Astrocyte of the cerebellum (primary cell): ENCODE data around the gene ARHGAP22.
A peak's percentile ranks its signal among the peaks of the same experiment; 100 is the strongest.

ENCODE experiments used
- DNase-seq: peaks from one replicate; pipeline ENCODE4 v3.0.0-alpha.2; 2011; ENCODE audit warnings: low read depth
- H3K4me3 ChIP-seq: 2 replicates; pipeline ENCODE4 v1.5.1; 2011; ENCODE audit warnings: mild to moderate bottlenecking, low read depth, low read length, moderate library complexity
- CTCF ChIP-seq: IDR thresholded peaks from 2 replicates; pipeline ENCODE4 v1.5.1; 2012; ENCODE audit warnings: low read length, low read depth, moderate library complexity, mild to moderate bottlenecking; ENCODE audit errors: missing control alignments
- in situ Hi-C: cut with HindIII; loops from 2 replicates; pipeline ENCODE4 v1.10.0; 2017; ENCODE audit warnings: low sequenced_read_pairs

Gene ARHGAP22

GRCh38 chr10:48400129-48400849 lies 204.6 kb downstream of the ARHGAP22 start:
- H3K4me3 ChIP-seq = no peak overlapping the region
- in situ Hi-C loops = no loop called here
- peak; percentile 7 for TF ChIP-seq CTCF
- no peak for DNase-seq

GRCh38 chr10:48399551-48399950 lies 205.3 kb downstream of the ARHGAP22 start:
- H3K4me3 ChIP-seq = no peak overlapping the region
- TF ChIP-seq CTCF = no peak
- in situ Hi-C loops = no loop called here
- DNase-seq = no peak

- TF ChIP-seq CTCF = no peak
- in situ Hi-C loops = no loop called here
- no peak for DNase-seq
Measured at GRCh38 chr10:48399056-48399541, 205.8 kb downstream of the ARHGAP22 start.

GRCh38 chr10:48398261-48398660 lies 206.6 kb downstream of the ARHGAP22 start:
- no peak for DNase-seq
- in situ Hi-C loops = no loop called here
- no peak for TF ChIP-seq CTCF

More at GRCh38 chr10:48399056-48399541, 205.8 kb downstream of the ARHGAP22 start:
- H3K4me3 ChIP-seq = no peak overlapping the region

More at GRCh38 chr10:48398261-48398660, 206.6 kb downstream of the ARHGAP22 start:
- no peak overlapping the region for H3K4me3 ChIP-seq
